Right cardiac atrium (tissue), 5 donors: ENCODE results near the gene EPN2. TPM values are rescaled to one million over a fixed set of nuclear protein-coding genes. Genes with fewer than 3 reads are reported as not detected.

ENCODE experiments used
- ATAC-seq, 2 donors: fragments of 200-7000 bp; cut with Tn5 transposase; one replicate each; pipeline versions ENCODE4 v1.8.0 to v1.9.1; 2020; ENCODE audit warnings: moderate library complexity in 2 of 2, mild to moderate bottlenecking in 1 of 2
- DNase-seq, 3 donors: peaks; one replicate each; pipeline ENCODE4 v3.0.0-alpha.2; 2020
- H3K27ac ChIP-seq: one replicate; pipeline ENCODE4 v1.5.1; 2013; ENCODE audit warnings: mild to moderate bottlenecking, low read length, control low read depth, moderate library complexity
- H3K27me3 ChIP-seq: one replicate; pipeline ENCODE4 v1.6.1; 2013; ENCODE audit not compliant: control insufficient read depth, insufficient read depth
- H3K4me1 ChIP-seq: one replicate; pipeline ENCODE4 v1.6.1; 2013; ENCODE audit warnings: low read length; ENCODE audit not compliant: control insufficient read depth, insufficient read depth
- H3K4me3 ChIP-seq: one replicate; pipeline ENCODE4 v1.5.1; 2013; ENCODE audit warnings: low read length, control low read depth
- H3K9me3 ChIP-seq: one replicate; pipeline ENCODE4 v1.6.1; 2013; ENCODE audit warnings: low read length; ENCODE audit not compliant: control insufficient read depth
- WGBS: extraction: QIAGEN DNeasy Blood & Tissue Kit; methylation state at CpG from one replicate; pipeline ENCODE4 v1.1.7; 2013; 5-methylcytosine and 5-hydroxymethylcytosine counted together
- intact Hi-C, 4 donors: fragments of 100-400 bp; cut with DNase I; formaldehyde crosslinking; loops; one replicate each; pipeline versions ENCODE4 v1.11.0 to v1.14.0; 2022 to 2023
- polyA plus RNA-seq: library from polyadenylated mRNA; stranded (reverse); fragments of 200-250 nt; gene quantifications from one replicate; pipeline ENCODE4 v1.2.3, GENCODE V29; 2013
- total RNA-seq, 4 donors: library from RNA; stranded (reverse); fragmentation: NEBNext Ultra II Directional; extraction: Animal tissue kit (Norgen Biotek cat#: 25700); gene quantifications; one replicate each; pipeline ENCODE4 v1.2.1, GENCODE V29; 2021
- donor health status: healthy with polysubstance abuse.
- donor health status: DM: no; HTN: yes; CAD: no.
- donor health status: DM: no; HTN: no; CAD: no.
- donor health status: DM: no; HTN: yes; CAD: no; lungs with severe emphysema.
- donor health status: DM: yes; HTN: yes; CAD: no.

Gene EPN2
- total and polyA plus RNA-seq, 5 donors = 50.2 to 138 (median 113) TPM

DNA sequence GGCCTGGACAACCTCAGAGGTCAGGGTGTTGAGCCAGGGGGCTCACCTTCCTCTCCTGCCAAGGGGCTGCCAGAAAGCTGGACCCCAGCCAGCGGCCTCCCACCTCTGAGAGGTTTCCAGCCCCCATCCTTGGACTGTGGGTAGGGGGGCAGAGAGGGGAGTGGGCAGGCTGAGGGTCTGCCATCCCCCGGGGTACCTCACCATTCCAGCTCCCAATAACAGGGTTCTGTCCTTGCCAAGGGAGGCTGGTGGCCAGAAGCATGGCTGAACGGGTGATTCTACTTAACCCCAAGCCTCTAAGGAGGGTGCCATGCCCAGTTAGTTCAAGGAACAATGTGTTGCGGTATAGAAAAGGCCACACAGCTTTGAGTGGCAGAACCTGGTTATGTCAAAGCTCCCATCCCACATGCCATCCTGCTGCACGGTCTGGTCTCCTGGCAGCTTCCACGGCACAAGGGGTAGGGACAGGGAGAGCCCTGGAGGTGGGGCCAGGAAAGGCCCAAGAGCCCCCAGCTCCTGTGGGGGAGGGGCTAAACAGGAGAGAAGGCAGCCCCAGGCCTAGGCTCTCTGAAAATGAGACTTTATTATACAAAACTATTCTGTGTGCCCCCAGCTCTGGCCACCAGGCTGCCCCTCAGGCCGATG is 105.6 kb downstream of the EPN2 start:
- 59% methylated on average over 7 of the region's 7 CpGs for whole genome bisulfite sequencing

DNA sequence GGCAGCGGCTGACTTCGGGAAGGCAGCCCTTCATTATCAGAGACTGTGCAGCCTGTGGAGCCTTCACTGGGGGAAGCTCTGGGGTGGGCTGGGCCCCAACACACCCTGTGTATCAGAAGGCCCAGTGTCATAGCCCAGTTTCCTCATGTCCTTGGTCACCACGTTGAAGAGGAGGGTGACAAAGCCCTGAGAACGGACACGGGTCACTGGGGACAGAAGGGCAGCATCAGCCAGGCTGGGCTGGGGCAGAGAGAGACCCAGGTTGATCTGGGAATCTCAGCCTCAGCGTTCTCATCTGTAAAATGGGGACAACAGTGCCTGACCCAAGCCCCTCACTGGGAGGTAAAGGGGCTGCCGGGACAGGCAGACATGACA is 106.1 kb downstream of the EPN2 start:
- H3K27me3 ChIP-seq = no peaks in the 10 kb centered on the region
- intact Hi-C loops = no loop called here
- H3K27ac ChIP-seq = no peak overlapping the region
- H3K9me3 ChIP-seq = no peaks in the 10 kb centered on the region
- no peak overlapping the region for H3K4me3 ChIP-seq
- WGBS = 75% methylated on average over 7 of the region's 7 CpGs
- ATAC-seq (no peak), DNase-seq (no peak)
- peaks cover 14% of the 10 kb centered on the region for H3K4me1 ChIP-seq

More for the DNA sequence above, 105.6 kb downstream of the EPN2 start:
- Histone ChIP-seq H3K4me1 (peaks cover 18% of the 10 kb centered on the region), H3K9me3 (no peaks in the 10 kb centered on the region), H3K27ac (no peak overlapping the region), H3K27me3 (no peaks in the 10 kb centered on the region), H3K4me3 (no peak overlapping the region)
- DNase-seq (no peak), ATAC-seq (no peak)
- intact Hi-C loops = no loop called here

DNA sequence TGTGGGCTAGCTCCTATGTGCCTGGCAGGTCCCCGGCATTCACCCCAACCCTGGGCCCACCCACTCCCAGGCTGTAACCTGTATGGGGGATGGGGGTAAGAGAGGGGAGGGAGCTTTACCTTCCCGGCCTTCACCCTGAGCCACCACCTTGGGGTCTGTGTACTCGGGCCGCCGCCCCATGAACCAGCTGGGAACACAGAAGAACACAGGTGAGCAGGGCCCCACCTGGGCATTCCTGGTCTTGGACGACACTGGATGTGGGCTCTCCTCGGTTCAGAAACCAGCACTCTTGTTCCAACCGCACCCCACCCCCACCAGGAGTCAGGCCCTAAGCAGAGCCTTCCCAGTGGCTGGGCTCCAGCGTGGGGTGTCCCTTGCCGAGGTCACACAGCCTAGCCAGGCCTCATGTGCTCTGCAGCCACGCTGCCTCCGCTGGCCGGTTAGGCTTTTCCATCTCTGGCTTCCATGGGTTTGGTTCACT is 106.5 kb downstream of the EPN2 start:
- intact Hi-C loops = no loop called here
- WGBS = 74% methylated on average over 13 of the region's 13 CpGs
- Histone ChIP-seq H3K9me3 (no peaks in the 10 kb centered on the region), H3K27me3 (no peaks in the 10 kb centered on the region), H3K4me1 (peaks cover 14% of the 10 kb centered on the region), H3K4me3 (no peak overlapping the region), H3K27ac (no peak overlapping the region)
- peak in 2 of 3 donors; percentile 78 to 81 for DNase-seq
- ATAC-seq = peak in 1 of 2 donors; percentile 22

DNA sequence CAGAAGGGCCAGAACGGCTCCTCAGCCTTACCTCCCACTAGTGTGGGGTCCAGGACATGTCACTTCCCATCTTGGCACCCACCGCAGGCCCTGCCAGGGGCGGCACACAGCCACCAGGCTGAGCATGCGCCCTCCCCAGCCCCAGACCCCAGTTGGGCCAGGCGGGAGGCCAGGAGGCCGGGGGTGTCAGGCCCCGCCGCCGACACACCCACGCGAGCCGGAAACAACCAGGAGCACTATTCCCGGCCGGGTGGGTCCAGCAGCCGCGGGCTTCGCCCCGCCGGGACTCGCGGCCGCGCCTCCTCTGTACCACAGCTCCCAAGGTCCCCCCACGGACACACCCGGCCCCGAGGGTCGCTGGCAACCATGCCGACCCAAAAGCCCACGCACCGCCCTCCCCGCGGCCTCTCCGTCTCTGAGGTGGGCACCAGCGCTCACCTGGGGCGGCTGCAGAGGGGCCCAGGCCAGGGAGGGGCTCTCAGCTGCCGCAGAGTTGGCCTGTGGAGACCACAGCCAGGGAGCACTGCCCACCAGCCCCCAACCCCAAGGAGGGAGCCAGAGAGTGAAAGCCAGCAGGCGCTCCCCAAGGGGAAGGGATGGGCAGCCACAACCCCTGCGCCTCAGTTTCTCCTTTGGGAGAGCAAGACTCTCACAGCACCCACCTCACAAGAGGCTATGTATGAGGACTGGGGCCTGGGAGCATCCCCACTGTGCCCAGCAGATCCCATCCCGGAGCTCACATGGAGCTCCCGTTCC is 107.3 kb downstream of the EPN2 start:
- no peaks in the 10 kb centered on the region for H3K9me3 ChIP-seq
- DNase-seq (no peak), ATAC-seq (no peak)
- H3K4me3 ChIP-seq = no peak overlapping the region
- no peaks in the 10 kb centered on the region for H3K27me3 ChIP-seq
- H3K27ac ChIP-seq = no peak overlapping the region
- WGBS = 74% methylated on average over 40 of the region's 40 CpGs
- intact Hi-C loops = no loop called here
- peaks cover 14% of the 10 kb centered on the region for H3K4me1 ChIP-seq

DNA sequence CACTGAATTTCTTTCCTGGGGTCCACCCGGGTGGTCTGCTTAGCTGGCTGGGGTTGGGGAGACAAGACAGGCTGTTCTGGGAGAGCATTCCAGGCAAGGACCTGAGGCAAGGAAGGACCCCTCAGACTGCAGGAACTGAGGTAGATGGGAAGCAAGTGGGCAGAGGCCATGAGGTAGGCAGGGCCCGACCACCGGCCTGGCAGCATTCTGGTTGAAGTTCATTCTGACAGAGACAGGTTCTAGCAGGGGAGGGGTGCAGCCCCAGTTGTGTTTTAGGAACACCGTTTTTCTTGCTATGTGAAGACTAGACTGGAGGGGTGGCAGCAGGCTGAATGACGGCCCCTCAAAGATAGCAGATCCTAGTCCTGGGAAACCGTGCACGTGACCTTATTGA is 107.9 kb downstream of the EPN2 start:
- Histone ChIP-seq H3K27me3 (no peaks in the 10 kb centered on the region), H3K4me1 (peaks cover 14% of the 10 kb centered on the region), H3K27ac (no peak overlapping the region), H3K4me3 (no peak overlapping the region), H3K9me3 (no peaks in the 10 kb centered on the region)
- DNase-seq (no peak), ATAC-seq (no peak)
- 83% methylated on average over 7 of the region's 7 CpGs for whole genome bisulfite sequencing
- intact Hi-C loops = no loop called here

DNA sequence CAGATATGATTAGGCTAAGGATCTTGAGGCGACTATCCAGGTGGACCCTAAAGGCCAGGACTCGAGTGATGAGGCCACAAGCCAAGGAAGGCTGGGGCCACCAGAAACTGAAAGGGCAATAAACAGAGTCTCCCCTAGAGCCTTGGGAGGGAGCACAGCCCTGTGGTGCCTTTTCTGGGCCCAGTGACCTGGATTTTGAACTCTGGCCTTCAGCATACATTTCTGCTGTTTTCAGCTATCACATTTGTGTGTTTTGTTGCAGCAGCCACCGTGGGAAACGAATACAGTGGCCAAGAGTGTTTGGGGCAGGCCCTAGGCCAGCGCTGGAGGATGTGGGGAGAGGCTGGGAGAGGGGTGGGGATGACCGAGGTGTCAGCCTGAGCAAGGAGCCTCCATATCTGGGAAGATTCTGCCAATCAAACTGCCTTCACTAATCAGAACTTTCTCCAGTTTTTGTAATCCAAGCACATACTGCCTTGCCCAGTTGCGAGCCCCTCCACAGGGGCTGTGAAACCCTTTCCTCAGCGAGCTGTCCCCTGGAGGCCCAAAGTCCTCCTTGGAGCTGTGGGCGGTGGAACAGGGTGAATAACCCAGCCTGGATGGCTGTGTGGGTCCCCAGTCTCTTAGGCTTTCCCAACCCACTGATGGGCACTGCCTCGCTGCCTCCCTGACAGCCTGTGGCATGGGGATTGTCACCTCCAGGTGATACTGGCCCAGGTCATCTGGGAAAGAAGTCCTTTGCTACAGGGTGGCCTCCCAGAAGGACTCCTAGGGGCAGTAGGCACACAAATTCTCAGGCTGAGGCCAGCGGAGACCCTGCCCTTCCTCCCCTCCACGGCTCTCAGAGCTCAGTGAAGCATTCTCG is 108.6 kb downstream of the EPN2 start:
- intact Hi-C loops = no loop called here
- H3K27ac ChIP-seq = peak overlapping the region; percentile 53
- no peaks in the 10 kb centered on the region for H3K9me3 ChIP-seq
- H3K4me3 ChIP-seq = no peak overlapping the region
- 72% methylated on average over 13 of the region's 13 CpGs for WGBS
- no peak for ATAC-seq
- H3K27me3 ChIP-seq = no peaks in the 10 kb centered on the region
- DNase-seq = no peak
- H3K4me1 ChIP-seq = peaks cover 14% of the 10 kb centered on the region

DNA sequence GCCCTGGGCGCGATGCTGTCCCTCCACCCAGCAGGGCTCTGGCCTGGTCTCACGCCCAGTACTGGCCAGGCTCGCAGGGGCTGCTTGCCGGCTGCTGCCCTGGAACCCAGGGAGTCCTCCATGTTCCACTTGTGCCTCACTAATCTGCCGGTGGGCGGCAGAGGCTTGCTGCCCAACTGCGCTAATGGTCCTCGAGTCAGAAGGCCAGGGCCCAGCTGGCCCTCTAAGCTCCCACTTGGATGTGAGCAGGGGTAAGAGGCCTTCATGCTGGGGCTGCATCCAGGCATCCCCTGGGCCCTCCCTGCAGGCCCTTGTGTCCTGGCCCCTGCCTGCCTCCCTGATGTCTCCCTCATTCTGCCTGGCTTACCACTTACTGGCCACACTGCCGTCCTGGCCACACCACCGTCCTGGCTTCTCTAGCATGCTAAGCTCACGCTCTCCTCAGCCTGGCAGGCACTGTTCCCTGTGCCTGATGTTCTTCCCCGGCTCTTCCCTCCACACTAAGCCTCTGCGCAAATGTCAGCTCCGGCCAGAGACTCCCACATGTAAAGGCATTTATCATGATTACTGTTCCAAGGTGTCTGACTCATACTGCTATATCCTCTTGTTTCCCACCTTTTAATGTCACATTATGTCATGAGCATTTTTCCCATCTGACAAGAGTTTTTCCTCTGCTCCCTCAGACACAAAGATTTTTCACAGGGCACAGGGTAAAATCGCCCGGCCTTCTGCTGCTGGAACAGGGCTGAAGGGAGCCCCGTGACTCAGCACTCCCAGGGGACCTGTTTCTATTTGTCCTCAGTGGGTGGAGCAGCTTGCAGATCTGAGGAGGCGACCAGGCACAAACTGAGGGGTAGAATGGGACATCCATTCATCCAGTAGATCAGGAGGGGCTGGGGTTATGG is 109.4 kb downstream of the EPN2 start:
- ATAC-seq (peak; percentile 59 to 76), DNase-seq (peak; percentile 88 to 89 (median 88))
- peak overlapping the region; percentile 53 for H3K27ac ChIP-seq
- intact Hi-C loops = no loop called here
- H3K4me1 ChIP-seq = peaks cover 13% of the 10 kb centered on the region
- 40% methylated on average over 19 of the region's 19 CpGs for WGBS
- H3K9me3 ChIP-seq = no peaks in the 10 kb centered on the region
- H3K4me3 ChIP-seq = no peak overlapping the region
- H3K27me3 ChIP-seq = no peaks in the 10 kb centered on the region

DNA sequence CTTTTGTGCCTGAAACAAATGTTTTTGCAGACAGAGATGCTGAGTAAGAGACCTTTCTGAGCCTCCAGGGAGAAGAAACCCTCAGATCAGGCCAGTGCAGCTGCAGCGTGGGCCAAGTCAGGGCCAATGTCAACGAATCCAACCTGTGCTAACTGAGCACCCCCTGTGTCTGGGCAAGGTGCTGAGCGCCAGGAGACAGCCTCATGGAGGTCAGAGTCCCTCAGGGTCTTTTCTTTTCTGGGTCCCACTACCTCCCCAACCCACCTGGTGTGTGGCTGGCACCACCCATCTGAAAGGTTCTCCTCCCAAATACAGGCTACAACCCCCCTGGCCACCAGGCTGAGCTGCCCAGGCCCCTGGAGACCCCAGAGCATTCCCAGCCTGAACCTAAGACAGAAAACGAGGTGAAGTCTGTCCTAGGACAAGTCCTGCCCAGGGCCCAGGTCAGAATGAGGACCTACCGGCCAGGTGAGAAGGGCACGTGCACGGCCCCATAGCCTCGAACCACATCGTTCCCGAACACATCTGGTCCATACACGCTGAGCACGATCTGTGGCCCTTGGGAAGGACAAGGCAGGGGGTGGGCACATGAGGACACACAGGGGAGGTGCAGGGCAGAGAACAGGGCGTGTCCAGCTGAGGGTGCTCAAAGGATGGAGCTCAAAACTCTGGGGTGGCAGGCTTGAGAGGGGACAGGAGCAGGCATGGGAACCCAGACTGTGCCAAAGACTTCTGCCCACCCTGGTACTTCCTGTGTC is 110.3 kb downstream of the EPN2 start:
- no peaks in the 10 kb centered on the region for H3K27me3 ChIP-seq
- H3K27ac ChIP-seq = peak overlapping the region; percentile 31
- peak in 1 of 2 donors; percentile 2 for ATAC-seq
- no peaks in the 10 kb centered on the region for H3K9me3 ChIP-seq
- peaks cover 11% of the 10 kb centered on the region for H3K4me1 ChIP-seq
- no peak for DNase-seq
- intact Hi-C loops = no loop called here
- no peak overlapping the region for H3K4me3 ChIP-seq
- WGBS = 86% methylated on average over 13 of the region's 13 CpGs

DNA sequence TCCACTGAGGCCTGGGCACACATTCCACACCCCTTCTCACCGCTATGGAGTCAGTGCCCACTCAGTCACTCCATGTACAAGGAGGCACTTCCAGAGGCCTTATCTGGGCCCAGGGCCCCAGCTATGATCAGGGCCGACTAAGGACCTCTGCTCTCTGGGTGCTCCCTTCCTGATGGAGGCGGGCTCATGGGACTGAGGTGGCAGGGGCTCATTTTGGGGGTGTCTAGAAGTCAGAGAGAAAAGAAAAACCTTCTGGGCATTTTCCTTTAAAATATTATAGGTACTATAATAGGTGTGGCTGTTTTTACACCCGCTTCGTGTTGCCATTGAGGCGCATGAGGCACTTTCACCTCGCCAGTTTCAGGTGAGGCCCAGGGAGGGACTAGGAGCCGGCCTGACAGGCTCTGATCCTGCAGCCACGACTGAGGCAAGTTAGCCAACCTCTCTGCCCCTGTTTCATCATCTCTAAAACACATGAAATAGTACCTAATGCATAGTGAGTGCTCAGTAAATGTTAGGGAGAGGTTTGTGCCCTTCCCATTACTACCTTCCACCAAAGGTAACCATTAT is 111.0 kb downstream of the EPN2 start:
- Histone ChIP-seq H3K27me3 (no peaks in the 10 kb centered on the region), H3K27ac (no peak overlapping the region), H3K9me3 (no peaks in the 10 kb centered on the region), H3K4me1 (peaks cover 11% of the 10 kb centered on the region), H3K4me3 (no peak overlapping the region)
- intact Hi-C loops = no loop called here
- no peak for ATAC-seq
- DNase-seq = no peak
- WGBS = 85% methylated on average over 9 of the region's 9 CpGs
